HG03064 (cell line): ENCODE data around the gene FBXL19.
A peak's percentile ranks its signal among the peaks of the same experiment; 100 is the strongest.

Experiments
- ATAC-seq: cut with Tn5 transposase; IDR thresholded peaks from one replicate; pipeline ENCODE4 v1.9.1; 2021; ENCODE audit warnings: low read depth; ENCODE audit not compliant: unreplicated experiment

FBXL19 gene

DNA sequence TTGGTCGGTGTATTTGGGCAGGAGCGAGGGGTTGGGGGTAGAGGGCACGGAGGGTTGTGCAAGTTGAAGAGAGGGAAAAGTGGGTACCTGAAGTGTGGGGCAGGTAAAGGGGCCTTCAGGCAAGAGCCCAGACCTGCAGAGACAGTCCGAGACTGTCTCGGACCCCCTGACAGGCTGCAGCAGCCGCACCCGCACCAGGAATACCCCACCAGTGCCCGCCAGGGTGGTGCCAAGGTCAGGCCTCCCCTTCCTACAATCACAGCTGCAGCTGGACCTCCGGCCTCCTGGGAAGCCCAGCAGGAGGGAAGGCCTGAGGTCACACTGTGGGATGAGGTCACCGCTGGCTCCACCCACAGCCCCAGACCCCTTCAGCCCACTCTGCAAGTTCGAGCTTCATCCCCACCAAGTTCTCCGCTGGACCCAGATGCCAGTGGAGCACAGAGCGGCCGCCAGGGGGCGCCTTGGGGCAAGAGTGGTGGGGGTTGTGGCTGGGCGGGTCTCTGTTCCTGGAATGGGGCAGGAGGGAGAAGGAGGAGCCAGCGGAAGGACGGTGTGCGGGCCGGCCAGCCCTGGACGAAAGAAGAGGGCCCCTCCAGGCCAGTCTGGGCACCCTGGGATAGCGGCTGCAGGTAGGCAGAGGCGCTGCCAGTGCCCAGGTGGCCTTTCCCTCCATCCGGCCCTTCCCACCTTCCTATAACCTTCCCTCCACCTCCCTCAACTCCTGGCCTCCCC, 61.5 kb downstream of the FBXL19 start, which contains the start of gene HSD3B7:
Gene HSD3B7 (plus strand): TSS at position 539 of the 732 bp plus-strand sequence. CDS start 452 bp downstream, outside the sequence.
- no peak for ATAC-seq

DNA sequence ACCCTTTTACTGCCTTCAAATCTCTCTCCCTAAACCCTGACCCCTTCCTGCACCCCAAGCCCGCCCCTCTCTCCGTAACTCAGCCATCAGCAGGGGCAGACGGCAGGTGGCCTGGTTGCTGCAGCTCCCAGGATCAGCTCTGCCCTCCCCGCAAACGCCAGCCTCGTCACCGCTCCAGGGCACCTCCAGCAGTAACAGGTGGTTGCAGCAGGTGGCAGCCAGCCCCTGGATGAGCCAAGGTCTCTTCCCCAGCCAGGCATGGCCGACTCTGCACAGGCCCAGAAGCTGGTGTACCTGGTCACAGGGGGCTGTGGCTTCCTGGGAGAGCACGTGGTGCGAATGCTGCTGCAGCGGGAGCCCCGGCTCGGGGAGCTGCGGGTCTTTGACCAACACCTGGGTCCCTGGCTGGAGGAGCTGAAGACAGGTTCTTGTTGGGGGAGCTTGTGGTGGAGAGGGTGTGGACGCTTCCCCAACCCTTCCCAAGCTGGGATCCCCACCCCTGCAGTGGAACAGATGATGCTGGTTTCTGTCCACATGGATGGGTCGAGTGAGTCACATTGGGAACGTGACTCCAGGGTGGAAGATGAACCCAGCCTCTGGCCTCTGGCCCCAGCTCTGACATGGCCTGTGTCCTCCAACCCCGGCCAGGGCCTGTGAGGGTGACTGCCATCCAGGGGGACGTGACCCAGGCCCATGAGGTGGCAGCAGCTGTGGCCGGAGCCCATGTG, 62.2 kb downstream of the FBXL19 start:
- ATAC-seq, result no peak

DNA sequence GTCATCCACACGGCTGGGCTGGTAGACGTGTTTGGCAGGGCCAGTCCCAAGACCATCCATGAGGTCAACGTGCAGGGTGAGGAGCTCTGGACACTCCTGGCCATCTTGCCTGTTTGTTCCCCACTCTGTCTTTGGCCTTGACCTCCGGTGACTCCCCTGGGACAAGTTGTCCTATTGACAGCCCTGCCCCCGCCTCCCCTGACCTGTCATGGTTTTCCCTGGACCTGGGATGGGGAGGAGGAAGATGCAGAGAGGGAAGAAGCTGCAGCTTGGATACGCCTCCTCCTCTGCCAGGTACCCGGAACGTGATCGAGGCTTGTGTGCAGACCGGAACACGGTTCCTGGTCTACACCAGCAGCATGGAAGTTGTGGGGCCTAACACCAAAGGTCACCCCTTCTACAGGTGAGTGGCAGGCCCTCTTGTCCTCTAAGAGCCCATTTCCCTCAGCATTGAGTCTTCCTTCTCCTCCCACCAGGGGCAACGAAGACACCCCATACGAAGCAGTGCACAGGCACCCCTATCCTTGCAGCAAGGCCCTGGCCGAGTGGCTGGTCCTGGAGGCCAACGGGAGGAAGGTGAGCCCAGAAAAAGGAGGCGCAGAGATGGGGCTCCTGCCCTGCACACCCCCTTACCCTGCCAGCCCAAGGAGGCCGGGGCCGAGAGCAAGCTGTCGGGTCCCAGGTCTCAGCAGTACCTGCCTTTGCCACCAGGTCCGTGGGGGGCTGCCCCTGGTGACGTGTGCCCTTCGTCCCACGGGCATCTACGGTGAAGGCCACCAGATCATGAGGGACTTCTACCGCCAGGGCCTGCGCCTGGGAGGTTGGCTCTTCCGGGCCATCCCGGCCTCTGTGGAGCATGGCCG, 63.0 kb downstream of the FBXL19 start:
- no peak for ATAC-seq

DNA sequence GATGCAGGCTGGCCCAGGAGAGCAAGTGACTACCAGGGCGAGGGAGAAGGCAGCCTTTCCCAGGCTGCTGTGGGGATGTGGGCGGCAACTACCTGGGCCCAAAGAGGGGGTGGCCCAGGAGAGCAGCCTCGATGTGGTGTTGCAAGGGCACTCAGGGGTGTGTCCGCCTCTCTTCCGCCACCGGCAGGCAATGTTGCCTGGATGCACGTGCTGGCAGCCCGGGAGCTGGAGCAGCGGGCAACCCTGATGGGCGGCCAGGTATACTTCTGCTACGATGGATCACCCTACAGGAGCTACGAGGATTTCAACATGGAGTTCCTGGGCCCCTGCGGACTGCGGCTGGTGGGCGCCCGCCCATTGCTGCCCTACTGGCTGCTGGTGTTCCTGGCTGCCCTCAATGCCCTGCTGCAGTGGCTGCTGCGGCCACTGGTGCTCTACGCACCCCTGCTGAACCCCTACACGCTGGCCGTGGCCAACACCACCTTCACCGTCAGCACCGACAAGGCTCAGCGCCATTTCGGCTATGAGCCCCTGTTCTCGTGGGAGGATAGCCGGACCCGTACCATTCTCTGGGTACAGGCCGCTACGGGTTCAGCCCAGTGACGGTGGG, 64.3 kb downstream of the FBXL19 start:
- ATAC-seq, result no peak

DNA sequence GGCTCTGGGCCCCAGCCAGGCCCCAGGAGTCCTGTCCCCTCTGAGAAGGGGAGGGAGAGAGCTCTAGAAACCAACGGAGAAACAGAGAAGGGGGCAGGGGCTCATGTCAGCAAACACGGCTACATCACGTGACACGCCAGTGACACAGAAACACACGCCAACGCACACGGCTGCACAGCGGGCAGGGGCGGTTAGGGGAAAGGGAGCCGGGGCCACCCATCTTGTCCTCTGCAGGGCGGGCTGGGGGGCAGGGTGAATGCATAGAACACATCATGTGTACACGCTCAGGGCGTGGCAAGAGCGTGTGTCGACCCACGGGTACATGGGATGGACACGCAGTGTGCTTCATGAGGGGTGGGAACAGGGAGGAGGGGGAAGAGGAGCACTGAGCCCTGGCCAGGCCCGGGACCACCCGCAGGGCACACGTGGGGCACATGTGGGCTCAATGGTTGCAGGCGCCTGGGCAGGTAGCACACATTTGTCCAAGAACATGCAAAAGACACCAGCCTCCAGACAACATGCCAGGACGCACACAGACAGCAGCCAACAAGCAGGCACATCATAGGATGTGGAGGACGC, 66.2 kb downstream of the FBXL19 start:
- no peak for ATAC-seq

DNA sequence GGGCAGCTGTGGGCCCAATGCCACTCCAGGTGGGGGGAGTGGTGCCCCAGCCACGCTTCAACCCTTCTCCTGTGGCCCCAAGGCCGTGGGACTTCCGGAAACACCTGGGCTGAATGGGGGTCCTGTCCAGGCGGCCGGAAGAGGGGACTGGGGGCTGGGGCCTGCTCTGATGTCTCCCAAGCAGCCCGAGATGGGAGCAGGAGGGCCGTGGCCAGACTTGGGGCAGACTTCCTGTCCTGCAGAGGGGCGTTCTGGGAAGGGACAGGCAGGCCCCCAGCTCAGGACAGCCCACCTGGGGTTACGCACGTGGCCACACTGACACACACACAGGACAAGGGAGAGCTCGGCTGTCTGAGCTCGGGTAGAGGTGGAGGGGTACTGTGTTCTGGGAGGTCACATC, 66.7 kb downstream of the FBXL19 start:
- ATAC-seq, result no peak

DNA sequence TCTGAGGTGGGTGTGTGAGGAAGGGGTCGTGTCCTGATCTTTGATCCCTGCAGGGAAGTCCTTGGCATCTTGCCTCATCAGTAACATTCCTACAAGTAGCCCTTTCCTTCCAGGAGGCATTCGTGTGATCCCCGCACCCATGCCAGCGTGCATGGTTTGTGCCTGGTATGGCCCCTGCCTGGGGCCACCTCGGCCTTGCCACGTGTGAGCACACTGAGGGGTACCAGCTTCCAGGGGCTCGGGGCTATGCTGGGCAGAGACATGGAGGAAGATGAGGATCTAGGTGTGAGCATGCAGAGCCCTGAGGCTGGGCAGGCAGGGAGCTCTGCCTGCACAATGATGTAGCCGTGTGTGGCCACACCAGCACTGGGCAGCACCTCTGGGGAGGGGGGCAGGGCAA, 67.7 kb downstream of the FBXL19 start:
- ATAC-seq, result no peak

DNA sequence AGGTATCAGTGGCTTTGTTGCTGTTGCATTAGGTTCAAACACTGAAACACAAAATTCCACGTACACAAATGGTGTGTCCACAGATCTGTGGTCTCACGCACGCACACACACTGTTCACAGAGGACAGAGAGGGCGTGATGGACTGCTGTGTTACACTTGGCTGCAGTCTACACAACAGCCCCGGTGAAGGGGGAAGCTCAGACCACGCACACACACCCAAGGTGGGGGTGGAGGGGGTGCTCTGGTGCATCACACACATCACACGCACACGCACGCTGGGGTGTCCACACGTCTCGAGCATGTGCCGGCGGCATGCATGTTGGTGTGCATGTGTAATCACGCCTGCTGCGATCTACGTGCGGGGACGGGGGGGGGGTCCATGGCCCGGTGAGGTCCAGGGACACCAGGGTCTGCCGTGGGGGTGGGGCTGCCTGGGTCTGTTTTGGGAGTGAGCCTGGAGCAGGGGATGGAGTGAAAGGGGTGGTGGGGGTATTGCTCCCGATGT, 69.0 kb downstream of the FBXL19 start:
- no peak for ATAC-seq

DNA sequence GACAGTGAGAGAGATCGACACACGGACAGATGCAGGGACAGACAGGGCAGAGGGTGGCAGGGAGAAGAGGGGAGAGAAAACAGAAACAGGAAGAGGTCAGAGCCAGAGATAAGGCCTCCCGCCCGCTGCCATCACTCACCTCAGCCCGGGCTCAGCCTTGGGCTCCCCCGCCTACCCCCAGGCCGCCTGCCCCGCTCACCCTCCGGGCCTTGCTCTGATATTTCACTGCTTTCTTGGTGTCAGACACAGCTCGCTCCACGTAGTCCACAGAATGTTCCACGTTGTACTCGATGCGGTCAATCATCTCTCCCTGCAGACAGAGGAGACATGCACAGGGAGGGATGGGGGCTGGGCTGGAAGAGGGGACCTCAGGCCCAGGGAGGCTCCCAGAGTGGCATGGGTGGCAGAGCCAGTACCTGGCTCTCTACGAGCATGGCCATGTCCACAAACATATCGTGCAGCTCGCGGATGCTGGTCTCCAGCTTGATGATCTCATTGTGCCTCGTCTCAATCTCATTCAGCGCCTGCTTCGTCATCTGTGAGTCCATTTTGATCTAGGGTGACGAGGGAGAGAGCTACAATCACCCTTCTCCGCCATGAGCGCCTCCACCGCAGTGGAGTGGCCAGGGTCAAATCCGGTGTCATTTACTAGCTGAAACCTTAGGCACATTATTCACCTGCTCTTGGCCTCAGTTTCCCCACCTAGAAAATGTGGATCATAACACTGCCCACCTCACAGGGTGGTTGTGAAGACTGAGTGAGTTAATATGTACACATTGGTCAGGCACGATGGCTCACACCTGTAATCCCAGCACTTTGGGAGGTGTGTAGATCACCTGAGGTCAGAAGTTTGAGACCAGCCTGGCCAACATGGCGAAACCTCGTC, 69.8 kb downstream of the FBXL19 start:
- ATAC-seq, result no peak

DNA sequence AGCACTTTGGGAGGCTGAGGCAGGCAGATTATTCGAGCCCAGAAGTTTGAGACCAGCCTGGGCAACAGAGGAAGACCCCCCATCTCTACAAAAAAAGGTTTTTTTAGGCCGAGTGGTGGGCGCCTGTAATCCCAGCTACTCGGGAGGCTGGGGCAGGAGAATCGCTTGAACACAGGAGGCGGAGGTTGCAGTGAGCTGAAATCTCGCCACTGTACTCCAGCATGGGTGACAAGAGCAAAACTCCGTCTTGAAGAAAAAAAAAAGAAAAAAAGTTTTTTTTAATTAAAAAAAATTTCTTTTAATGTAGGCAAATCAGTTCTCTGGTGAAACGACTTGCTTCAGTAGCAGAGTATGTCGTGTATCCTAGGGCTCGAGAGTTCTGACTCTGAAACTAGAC, 72.6 kb downstream of the FBXL19 start:
- no peak for ATAC-seq

DNA sequence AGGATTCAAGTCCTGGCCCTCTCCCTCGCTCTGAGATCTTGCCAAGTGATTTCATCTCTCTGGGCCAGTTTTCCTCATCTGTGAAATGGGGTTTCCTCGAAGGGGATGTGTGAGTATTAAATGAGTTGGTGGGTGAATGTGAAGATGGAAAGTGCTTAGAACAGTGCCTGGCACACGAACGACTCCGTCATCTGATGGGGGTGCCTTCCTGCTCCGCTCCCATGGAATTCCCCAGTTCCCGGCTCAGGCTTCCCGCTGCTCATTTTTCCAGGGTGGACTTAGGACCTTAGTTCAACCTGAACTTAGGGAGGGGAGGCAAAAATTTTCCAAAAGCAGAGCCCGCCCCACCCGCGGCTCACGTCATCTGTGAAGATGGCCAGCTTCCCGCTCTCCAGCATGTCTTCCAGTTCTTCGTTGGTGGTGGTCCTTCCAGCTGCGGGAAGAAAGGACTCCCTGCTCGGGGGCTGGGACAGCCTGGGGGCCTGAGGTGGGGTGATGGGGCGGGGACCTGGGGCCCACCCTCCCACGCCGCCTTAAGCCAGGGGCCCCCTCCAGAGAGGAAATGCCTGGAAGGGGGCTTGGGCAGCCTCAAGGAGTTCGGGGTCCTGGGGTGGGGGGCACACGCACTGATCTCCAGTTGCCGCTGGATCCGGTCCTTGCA, 73.1 kb downstream of the FBXL19 start:
- no peak for ATAC-seq

DNA sequence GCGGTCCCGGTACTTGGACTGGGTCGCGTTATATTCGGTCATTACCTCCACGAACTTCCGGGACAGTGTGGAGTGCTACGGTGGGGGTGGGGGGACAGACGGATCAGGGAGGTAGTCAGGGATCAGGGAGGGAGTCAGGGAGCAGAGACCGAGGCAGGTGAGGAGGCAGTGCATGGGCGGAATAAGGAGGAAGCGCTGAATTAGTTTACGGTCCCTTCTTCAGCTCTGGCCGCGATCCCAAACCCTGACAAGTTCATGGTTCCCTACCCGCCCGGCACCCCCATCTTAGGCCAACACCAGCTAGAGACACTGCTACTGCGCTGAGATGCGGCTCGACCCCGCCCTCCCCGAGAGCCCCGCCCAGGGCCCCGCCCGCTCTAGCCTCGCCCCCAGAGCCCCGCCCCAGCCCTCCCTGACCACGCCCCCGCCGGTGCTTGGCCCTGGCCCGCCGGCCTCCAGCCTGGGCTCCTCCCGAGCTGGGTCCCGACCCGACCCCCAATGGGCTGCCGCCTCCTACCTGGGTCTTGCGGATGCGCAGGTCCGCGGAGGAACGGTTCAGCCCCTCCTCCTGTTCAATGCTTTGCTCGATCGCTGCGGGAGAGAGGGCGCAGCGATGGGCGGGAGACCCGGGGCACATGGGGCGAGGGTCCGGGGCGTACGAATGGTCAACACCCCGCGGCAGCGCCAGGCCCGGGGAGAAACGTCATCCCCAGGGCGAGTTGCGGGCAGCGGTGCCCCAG, 73.8 kb downstream of the FBXL19 start:
- ATAC-seq, result peak; percentile 69

GRCh38 chr16:30997725-30998711, 74.6 kb downstream of the FBXL19 start:
- ATAC-seq, result no peak
